Fibroblast of pulmonary artery (primary cell): ENCODE results near the gene FBXO42.

Experiments
- DNase-seq: peaks from one replicate; pipeline ENCODE4 v3.0.0-alpha.2; 2010; ENCODE audit warnings: low read depth
- H3K4me3 ChIP-seq: replicated peaks from 2 replicates; pipeline ENCODE4 v1.5.1; 2011; ENCODE audit warnings: low read depth, mild to moderate bottlenecking, control low read depth, low read length, moderate library complexity
- TF ChIP-seq, protein P1 (sequence below): IDR thresholded peaks from 2 replicates; pipeline ENCODE4 v1.5.1; 2011; ENCODE audit warnings: mild to moderate bottlenecking, control low read depth, low read length, inconsistent platforms; ENCODE audit errors: missing control alignments

FBXO42 gene

DNA sequence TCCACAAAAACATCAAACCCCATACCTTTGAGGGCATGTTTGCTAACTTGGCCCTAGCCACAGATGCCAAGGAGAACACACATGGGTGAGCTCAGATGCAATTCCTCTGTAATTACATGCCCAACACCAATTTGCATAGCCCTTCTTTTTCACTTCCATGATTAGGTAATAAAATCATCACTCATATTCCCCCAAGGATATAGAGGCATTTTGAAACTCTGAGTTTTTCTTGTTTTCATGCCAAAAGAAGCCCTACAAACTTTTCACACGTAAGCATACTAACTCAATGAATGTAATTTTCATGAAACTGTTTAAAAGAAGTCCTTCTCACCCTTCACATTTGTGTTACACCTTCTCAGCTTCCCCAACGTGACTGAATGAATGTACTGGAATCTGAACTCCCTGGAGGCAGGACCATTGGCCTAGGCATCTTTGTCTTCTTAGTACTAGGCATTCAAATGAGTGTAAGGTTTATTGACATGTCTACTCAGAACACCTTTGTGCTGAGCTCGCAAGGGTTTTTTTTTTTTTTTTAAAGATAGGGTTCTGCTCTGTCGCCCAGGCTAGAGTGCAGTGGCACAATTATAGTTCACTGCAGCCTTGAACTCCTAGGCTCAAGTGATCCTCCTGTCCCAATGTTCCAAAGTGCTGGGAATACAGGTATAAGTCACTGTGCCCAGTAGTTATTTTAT lies 31.0 kb downstream of the FBXO42 start:
- peak; percentile 9 for DNase-seq
- TF ChIP-seq, protein P1, sequence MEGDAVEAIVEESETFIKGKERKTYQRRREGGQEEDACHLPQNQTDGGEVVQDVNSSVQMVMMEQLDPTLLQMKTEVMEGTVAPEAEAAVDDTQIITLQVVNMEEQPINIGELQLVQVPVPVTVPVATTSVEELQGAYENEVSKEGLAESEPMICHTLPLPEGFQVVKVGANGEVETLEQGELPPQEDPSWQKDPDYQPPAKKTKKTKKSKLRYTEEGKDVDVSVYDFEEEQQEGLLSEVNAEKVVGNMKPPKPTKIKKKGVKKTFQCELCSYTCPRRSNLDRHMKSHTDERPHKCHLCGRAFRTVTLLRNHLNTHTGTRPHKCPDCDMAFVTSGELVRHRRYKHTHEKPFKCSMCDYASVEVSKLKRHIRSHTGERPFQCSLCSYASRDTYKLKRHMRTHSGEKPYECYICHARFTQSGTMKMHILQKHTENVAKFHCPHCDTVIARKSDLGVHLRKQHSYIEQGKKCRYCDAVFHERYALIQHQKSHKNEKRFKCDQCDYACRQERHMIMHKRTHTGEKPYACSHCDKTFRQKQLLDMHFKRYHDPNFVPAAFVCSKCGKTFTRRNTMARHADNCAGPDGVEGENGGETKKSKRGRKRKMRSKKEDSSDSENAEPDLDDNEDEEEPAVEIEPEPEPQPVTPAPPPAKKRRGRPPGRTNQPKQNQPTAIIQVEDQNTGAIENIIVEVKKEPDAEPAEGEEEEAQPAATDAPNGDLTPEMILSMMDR = no peak
- no peak overlapping the region for H3K4me3 ChIP-seq

DNA sequence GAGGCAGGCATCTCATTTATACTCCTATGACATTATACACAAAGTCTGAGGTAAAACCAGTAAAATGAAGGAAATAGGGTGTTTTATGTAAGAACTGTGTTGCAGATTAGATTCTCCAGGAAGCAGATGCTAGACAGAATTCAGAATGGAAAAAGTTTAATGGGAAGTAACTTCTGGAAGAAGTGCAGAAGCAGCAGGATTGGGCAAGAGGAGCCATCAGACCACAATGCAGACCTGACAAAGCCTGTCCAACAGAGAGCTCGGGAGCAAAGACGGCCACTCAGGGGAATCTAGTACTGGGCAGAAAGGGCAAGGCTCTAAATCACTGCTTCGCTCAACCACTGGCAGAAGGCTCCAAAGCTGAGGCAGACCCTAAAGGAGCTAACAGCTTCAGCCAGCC lies 33.7 kb downstream of the FBXO42 start:
- no peak overlapping the region for H3K4me3 ChIP-seq
- DNase-seq = peak; percentile 36

DNA sequence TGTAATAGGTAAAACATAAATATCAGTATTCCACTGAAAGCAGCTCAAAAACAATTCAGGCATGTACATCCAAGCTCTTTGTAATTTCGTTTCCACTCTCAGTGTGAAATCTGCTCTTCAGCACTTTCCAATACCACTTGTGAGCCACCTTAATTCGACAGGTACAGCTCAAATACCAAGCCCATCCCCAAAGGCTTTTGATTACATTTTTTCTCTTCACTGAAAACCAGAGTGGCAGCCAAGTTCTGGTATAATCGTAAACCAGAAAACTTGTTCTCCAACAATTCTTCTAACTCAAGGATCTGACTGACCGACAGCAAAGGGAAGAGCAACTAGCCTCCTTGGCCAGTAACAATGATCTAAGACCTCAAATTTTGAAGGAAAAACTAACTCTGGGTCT lies 36.8 kb downstream of the FBXO42 start:
- no peak for DNase-seq
- TF ChIP-seq, protein P1 = no peak

More for the DNA sequence above, 33.7 kb downstream of the FBXO42 start:
- TF ChIP-seq, protein P1 = no peak

DNA sequence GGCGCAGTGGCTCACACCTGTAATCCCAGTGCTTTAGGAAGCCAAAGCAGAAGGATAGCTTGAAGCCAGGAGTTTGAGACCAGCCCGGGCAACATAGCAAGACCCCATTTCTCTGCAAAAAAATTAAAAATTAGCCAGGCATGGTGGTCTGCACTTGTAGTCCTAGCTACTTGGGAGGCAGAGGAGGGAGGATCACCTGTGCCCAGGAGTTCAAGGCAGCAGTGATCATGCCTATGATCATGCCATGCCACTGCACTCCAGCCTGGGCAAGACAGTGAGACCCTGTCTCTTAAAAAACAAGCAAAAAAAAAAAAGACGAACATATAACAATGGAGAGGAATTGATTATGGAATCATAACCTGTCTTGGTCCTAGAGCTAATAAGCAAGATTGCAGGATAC lies 45.1 kb downstream of the FBXO42 start:
- DNase-seq = no peak
- TF ChIP-seq, protein P1 = no peak
- H3K4me3 ChIP-seq = no peak overlapping the region

More for the DNA sequence above, 36.8 kb downstream of the FBXO42 start:
- H3K4me3 ChIP-seq = no peak overlapping the region

DNA sequence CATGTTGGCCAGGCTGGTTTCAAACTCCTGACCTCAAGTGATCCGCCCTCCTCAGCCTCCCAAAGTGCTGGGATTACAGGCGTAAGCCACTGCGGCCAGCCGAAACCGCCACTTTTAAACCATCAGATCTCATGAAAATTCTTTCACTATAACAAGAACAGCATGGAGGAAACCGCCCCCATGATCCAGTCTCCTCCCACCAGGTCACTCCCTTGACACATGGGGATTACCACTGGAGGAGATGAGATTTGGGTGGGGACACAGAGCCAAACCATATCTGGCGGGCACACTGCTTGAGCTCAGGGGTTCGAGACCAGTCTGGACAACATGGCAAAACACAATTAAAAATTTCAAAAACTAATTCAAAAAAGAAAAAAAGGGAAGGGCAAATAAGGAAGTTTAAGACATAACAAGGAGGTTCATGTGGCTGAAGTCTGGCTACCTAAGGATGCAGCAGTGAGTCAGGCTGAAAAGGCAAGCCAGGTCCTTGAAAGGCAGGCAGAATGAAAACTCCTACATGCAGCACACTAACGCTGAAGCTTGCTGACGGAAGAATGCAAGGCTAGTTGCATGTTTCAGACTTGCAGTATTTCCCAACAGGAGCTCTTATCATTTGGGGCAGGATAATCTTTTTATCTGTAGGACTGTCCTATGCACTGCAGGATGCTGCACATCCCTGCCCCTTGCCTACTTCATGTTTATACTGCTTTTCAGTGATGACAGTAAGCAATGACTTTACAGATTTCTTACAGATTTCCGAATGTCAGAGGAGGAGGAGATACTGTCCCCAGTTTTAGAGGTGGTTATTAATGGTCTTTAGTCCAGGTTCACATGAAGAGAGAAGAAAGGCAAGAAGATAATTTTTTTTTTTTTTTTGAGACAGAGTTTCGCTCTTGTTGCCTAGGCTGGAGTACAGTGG lies 49.3 kb downstream of the FBXO42 start:
- no peak for DNase-seq
- no peak overlapping the region for H3K4me3 ChIP-seq
- TF ChIP-seq, protein P1 = no peak

DNA sequence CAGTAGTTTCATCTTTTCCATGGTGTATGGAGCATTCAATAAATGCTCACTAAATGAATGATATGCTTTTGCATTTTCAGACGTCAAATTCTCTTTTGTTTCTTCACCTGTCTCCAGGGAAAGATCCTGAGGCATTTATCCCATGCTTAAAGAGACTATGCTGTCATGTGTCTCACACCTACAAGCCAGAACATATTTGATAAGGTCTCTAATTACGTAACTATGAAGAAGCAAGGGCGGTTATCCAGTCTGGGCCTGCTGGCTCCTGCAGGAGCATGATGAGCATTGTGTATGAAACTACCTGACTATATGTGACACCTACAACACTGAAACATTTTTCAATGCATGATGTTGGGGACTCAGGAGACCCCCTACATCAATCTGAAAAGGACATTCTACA lies 51.8 kb downstream of the FBXO42 start:
- H3K4me3 ChIP-seq = no peak overlapping the region
- DNase-seq = no peak
- TF ChIP-seq, protein P1 = no peak
